Activated CD4-positive, alpha-beta T cell treated with anti-CD3 and anti-CD28 coated beads, Interleukin-2, amount 50 U/mL, for 1 hour (primary cell): Measurements from ENCODE around the gene SPIC.
"Not testable (repeated sequence)": the region's sequence is repeated elsewhere in the genome, so short reads cannot be mapped to it uniquely, and the experiment has no call there.

ENCODE experiments used
- DNase-seq: peaks from one replicate; pipeline ENCODE4 v3.0.0-alpha.2; 2020

The SPIC gene

DNA sequence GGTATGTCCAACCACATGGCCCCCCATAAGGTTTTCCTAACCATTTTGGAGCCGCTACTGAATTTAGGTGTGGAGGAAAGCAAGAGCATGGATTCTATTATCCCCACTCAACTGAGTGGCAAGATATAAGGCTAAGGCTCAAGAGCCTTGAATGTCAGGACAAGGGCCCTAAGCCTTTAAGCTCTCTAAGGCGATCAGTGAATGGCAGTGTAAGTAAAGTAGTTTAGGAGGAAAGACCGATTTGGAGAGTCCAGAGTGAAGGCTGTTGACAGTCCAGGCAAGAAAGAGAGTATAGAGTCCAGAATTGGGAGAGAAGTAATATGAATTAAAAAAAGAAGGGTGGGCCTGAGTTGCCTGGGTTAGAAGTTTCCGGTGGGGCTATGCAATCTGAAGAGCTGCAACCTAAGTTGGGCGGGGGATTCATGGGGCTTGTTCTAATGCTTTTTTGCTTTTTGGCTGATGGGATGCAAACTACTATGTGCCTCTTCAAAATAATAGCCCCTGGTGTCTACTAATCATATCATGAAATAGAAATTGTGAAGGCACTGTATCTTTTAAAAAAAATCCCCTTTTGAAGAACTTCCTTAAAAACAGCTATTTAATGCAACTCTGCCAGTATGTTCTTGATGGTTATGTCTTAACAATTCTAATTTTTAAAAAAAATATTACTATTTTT lies at the start of gene SPIC:
Gene SPIC, plus strand, starts transcription at position 626 of the 676 bp plus-strand sequence. CDS start 1,569 bp downstream, outside the sequence.
- no peak for DNase-seq

GRCh38 chr12:101430456-101430855 lies 44.7 kb upstream of the SPIC start:
- DNase-seq, result no peak

GRCh38 chr12:101436136-101436535 lies 39.0 kb upstream of the SPIC start:
- no peak for DNase-seq

DNA sequence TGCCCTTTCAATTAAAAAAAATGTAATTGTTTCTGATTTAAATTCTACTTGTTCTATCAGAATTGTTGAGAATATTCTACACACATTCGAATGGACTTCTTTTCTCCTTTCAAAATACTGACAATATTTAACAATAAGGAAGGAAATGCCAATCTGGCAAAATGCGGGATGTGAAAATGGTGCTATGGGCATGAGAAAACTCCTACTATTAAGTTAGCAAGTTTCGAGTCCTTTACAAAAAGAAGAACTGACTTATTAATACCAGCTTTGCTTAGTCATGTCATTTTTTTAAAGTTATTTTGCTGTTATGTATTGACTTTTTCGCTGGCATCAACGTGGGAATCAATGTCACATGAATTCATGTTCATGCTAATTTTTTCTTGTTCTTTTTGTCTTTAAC lies 35.9 kb upstream of the SPIC start:
- no peak for DNase-seq

- DNase-seq, result no peak
These were observed 33.5 kb upstream of the SPIC start for GRCh38 chr12:101441461-101442224.

DNA sequence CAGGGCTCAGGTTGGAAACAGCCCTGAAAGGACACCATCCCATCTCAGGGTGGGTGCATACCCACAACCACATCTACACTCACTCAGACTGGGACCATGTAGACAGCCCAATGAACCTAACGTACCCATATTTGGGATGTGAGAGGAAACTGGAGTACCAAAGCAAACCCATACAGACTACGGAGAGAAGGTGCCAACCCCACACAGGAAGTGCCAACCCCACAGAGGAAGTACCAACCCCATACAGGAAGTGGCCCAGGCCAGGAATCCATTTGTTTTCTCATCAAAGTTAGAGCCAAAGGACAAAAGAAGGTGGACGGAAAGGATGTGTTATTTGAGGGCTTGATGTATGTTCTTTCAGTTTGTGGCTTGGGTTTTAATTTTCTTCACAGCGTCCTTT lies 19.5 kb upstream of the SPIC start:
- DNase-seq, result no peak

GRCh38 chr12:101459642-101460346 lies 15.3 kb upstream of the SPIC start:
- no peak for DNase-seq

GRCh38 chr12:101468948-101469347 lies 6.2 kb upstream of the SPIC start:
- no peak for DNase-seq

- DNase-seq, result no peak
These were observed 4.2 kb upstream of the SPIC start for GRCh38 chr12:101470939-101471338.

DNA sequence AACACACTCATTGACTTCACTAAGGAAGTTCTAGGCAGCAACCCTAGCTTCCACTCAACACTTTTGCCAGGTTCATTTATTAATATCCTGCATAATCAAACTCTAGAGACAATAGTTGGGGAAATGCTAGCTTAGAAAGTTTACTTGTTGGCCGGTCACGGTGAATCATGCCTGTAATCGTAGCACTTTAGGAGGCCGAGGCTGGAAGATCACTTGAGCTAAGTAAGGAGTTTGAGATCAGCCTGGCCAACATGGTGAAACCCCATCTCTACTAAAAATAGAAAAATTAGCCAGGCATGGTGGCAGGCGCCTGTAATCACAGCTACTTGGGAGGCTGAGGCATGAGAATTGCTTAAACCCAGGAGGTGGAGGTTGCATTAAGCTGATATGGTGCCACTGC lies 3.3 kb upstream of the SPIC start:
- DNase-seq, result not testable (repeated sequence)

GRCh38 chr12:101474248-101474647 lies 888 bp upstream of the SPIC start:
- no peak for DNase-seq

- DNase-seq, result no peak
These were observed 692 bp downstream of the SPIC start for GRCh38 chr12:101475751-101476305.

DNA sequence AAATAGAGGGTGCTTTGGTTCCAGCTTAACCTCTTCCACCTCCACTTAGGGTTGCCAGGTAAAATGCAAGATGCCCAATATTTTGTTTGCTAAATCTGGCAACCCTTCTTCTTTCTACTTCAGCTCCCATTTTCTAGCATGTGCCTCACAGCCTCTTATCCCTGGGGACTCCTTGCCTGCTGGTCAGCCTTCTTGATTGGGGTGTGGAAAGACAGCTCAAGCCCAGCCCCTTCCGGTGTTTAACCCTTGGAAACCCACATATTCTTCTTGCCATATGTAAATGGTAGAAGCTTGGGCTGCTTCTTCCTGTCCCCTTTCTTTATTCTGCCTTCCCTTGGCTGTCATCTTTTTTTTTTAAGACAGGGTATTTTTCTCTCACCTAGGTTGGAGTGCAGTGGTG lies 5.7 kb downstream of the SPIC start:
- no peak for DNase-seq

- DNase-seq, result no peak
These were observed 9.9 kb downstream of the SPIC start for GRCh38 chr12:101485021-101485420.

DNA sequence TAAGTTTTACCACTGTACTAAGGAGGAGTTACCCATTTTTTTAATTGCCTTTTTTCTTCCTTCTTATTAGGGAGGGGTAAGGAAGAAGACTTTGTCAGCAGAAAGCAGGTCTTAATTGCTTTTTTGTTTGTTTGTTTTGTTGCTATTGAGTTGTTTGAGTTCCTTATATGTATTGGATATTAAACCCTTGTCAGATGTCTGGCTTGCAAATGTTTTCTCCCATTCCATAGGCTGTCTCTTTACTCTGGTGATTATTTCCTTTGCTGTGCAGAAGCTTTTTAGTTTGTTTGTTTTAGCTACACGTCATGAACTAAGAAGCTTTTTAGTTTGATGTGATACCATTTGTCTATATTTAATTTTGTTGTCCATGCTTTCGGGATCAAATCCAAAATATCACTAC lies 13.3 kb downstream of the SPIC start:
- DNase-seq, result no peak

GRCh38 chr12:101490286-101490920 lies 15.3 kb downstream of the SPIC start:
- DNase-seq, result no peak

DNA sequence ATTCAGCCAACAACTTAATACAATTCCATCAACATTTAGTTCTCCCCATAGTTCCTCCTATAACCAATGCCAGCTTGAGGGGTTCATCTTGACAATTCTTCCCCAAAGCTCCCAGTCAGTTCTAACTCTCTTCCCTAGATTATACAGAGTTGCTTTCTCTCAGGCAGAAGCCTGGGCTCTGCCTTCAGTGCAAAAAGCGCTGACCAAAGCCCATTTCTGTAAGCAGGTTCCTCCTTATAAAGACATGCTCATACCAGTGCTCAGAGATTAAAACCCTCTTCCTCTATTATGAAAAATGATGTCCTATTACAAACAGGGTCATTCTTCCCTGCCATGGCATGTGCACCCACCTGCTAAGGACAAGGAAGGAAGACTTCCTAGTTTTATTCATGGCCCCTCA lies 16.2 kb downstream of the SPIC start:
- no peak for DNase-seq

GRCh38 chr12:101493556-101493955 lies 18.4 kb downstream of the SPIC start:
- no peak for DNase-seq

- no peak for DNase-seq
These were observed 23.1 kb downstream of the SPIC start for GRCh38 chr12:101498252-101498651.

DNA sequence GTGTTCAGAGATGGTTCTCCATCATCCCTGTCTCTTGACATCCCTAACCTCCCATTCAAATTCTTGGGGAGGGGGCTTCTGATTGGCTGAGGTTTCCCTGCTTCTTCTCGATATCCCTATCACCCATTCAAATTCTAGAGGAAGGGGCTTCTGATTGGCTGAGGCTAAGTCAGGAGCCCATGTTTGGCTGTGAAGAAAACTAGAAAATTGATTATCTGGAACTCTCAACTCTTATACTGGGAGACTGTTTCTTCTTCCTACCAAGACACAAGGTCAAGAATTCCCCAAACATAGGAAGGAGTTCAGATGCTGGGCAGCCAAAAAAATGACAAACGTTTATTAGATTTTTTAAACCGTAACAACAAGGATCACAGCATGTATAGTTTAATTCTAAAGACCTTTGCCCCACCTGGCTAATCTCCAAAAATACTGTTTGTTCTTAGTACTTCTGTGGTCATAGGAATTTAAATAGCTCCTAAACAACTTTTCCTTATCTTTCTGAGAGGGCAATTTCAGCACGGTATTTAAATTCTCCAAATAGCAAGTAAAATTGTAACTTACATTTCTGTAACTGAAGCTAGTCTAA lies 26.4 kb downstream of the SPIC start:
- DNase-seq, result no peak

GRCh38 chr12:101521136-101521535 lies 46.0 kb downstream of the SPIC start:
- no peak for DNase-seq

DNA sequence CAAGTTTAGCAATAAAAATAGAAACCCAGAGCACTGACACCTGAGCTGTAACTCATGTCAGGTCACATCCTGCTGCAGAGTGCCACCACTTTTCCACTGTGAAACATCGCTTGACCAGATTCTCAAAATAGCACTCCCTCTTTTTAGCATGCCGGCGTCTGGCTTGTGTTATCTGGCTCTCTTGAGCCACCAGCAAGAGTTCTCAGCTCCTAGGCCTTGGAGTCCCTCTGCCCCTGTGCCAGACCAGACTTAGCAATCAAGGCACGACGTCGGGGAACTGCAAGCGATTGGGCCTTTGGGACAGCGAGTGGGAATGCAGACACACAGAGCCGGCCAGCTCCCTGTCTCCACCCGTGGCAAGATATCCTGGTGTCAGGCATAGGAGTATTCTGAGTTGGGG lies 52.5 kb downstream of the SPIC start:
- DNase-seq, result no peak
